CD14-positive monocyte (primary cell): Measurements from ENCODE around the gene ECE2. TPM values are rescaled to one million over a fixed set of nuclear protein-coding genes. Genes with fewer than 3 reads are reported as not detected.

ENCODE experiments used
- DNase-seq, 3 donors: peaks; one replicate each; pipeline ENCODE4 v3.0.0-alpha.2; 2011 to 2022
- H2AFZ ChIP-seq: 2 replicates; pipeline ENCODE4 v1.6.0; 2012; ENCODE audit warnings: mild to moderate bottlenecking, low read depth, low read length, inconsistent platforms; ENCODE audit not compliant: insufficient read depth, poor library complexity, severe bottlenecking
- H3K27ac ChIP-seq, 2 donors: 1 replicate in 1 of 2; 2 replicates in 1 of 2; pipeline ENCODE4 v1.5.1; 2012 to 2013; ENCODE audit warnings: low read length in 2 of 2, control low read depth in 1 of 2, inconsistent platforms in 1 of 2, low read depth in 1 of 2, mild to moderate bottlenecking in 1 of 2
- H3K27me3 ChIP-seq, 2 donors: one replicate each; pipeline versions ENCODE4 v1.6.0 to v1.6.1; 2011 to 2013; ENCODE audit warnings: low read length in 2 of 2; ENCODE audit not compliant: control insufficient read depth in 2 of 2, insufficient read depth in 2 of 2
- H3K36me3 ChIP-seq, 2 donors: replicated peaks in 1 of 2; 1 replicate in 1 of 2; 2 replicates in 1 of 2; pipeline versions ENCODE4 v1.5.1 to v1.6.1; 2012 to 2013; ENCODE audit warnings: low read length in 2 of 2, control low read depth in 1 of 2, inconsistent platforms in 1 of 2, mild to moderate bottlenecking in 1 of 2; ENCODE audit not compliant: insufficient read depth in 2 of 2, control insufficient read depth in 1 of 2
- H3K4me1 ChIP-seq, 2 donors: 1 replicate in 1 of 2; 2 replicates in 1 of 2; pipeline versions ENCODE4 v1.5.1 to v1.6.1; 2012 to 2013; ENCODE audit warnings: low read length in 2 of 2, control low read depth in 1 of 2, inconsistent platforms in 1 of 2, mild to moderate bottlenecking in 1 of 2, moderate library complexity in 1 of 2; ENCODE audit not compliant: insufficient read depth in 2 of 2, control insufficient read depth in 1 of 2
- H3K4me2 ChIP-seq: replicated peaks from 2 replicates; pipeline ENCODE3; 2012; ENCODE audit warnings: low read length, moderate library complexity, mild to moderate bottlenecking; ENCODE audit not compliant: poor library complexity, severe bottlenecking; ENCODE audit errors: extremely low read depth
- H3K4me3 ChIP-seq, 3 experiments: fragments of 200-600 bp in 1 of 3; sonication (generic) in 1 of 3; replicated peaks in 1 of 3; 1 replicate in 2 of 3; 2 replicates in 1 of 3; pipeline ENCODE4 v1.5.1; 2011 to 2013; ENCODE audit warnings: low read length in 3 of 3, mild to moderate bottlenecking in 3 of 3, control low read depth in 2 of 3, low read depth in 2 of 3, inconsistent platforms in 1 of 3, moderate library complexity in 1 of 3
- H3K79me2 ChIP-seq: 2 replicates; pipeline ENCODE4 v1.6.0; 2012; ENCODE audit warnings: mild to moderate bottlenecking, control low read depth, inconsistent platforms, low read length, moderate library complexity; ENCODE audit not compliant: insufficient read depth
- H3K9ac ChIP-seq: 2 replicates; pipeline ENCODE4 v1.6.0; 2017; ENCODE audit warnings: low read length, mild to moderate bottlenecking; ENCODE audit not compliant: insufficient read depth, poor library complexity, severe bottlenecking
- H3K9me3 ChIP-seq, 2 donors: replicated peaks in 1 of 2; 1 replicate in 1 of 2; 2 replicates in 1 of 2; pipeline versions ENCODE4 v1.5.1 to v1.6.1; 2012 to 2013; ENCODE audit warnings: low read length in 2 of 2, control low read depth in 1 of 2; ENCODE audit not compliant: control insufficient read depth in 1 of 2, insufficient read depth in 1 of 2
- H4K20me1 ChIP-seq: 2 replicates; pipeline ENCODE4 v1.6.0; 2012; ENCODE audit warnings: mild to moderate bottlenecking, low read length, control low read depth, moderate library complexity; ENCODE audit not compliant: insufficient read depth
- H3K27ac Mint-ChIP-seq, 7 donors: one replicate each; pipeline ENCODE4 v1.8.0; 2020; ENCODE audit warnings: mild to moderate bottlenecking in 7 of 7, mixed read lengths in 7 of 7, moderate library complexity in 6 of 7, inconsistent platforms in 2 of 7
- H3K27me3 Mint-ChIP-seq, 3 donors: one replicate each; pipeline ENCODE4 v1.8.0; 2021 to 2022; ENCODE audit warnings: low read depth in 3 of 3, mild to moderate bottlenecking in 3 of 3, mixed read lengths in 3 of 3, moderate library complexity in 3 of 3, inconsistent platforms in 1 of 3
- H3K36me3 Mint-ChIP-seq, 2 donors: one replicate each; pipeline ENCODE4 v1.8.0; 2020; ENCODE audit warnings: mixed read lengths in 2 of 2, inconsistent platforms in 1 of 2, mild to moderate bottlenecking in 1 of 2
- H3K4me1 Mint-ChIP-seq: one replicate; pipeline ENCODE4 v1.8.0; 2020; ENCODE audit warnings: mild to moderate bottlenecking, mixed read lengths
- H3K4me3 Mint-ChIP-seq, 2 donors: one replicate each; pipeline ENCODE4 v1.8.0; 2020; ENCODE audit warnings: mild to moderate bottlenecking in 2 of 2, mixed read lengths in 2 of 2, moderate library complexity in 1 of 2
- H3K9me3 Mint-ChIP-seq, 7 donors: one replicate each; pipeline ENCODE4 v1.8.0; 2020 to 2022; ENCODE audit warnings: mixed read lengths in 7 of 7, mild to moderate bottlenecking in 6 of 7, moderate library complexity in 6 of 7, inconsistent platforms in 2 of 7
- WGBS: methylation state at CpG from one replicate; pipeline ENCODE4 v1.1.5; 2013; ENCODE audit warnings: missing lambda C conversion rate; ENCODE audit not compliant: insufficient coverage; 5-methylcytosine and 5-hydroxymethylcytosine counted together
- intact Hi-C, 2 donors: fragments of 100-400 bp; cut with micrococcal nuclease; formaldehyde crosslinking; loops; one replicate each; pipeline versions ENCODE4 v1.15.0 to v1.15.1; 2023
- polyA plus RNA-seq, 3 donors: library from polyadenylated mRNA; depleted of rRNA in 1 of 3; unstranded in 2 of 3; stranded (reverse) in 1 of 3; fragments of 300-500 nt in 2 of 3; fragments of >200 nt in 1 of 3; fragmentation: Illumina TruSeq in 2 of 3; gene quantifications; 1 replicate in 2 of 3; 2 replicates in 1 of 3; pipeline ENCODE4 v1.2.3, GENCODE V29; 2012 to 2021
- TF ChIP-seq, protein P1 (sequence below): fragments of 200-600 bp; IDR thresholded peaks from one replicate; pipeline ENCODE4 v1.8.0; 2022; ENCODE audit warnings: antibody characterized with exemption, mild to moderate bottlenecking

Gene ECE2
- polyA plus RNA-seq, 3 donors: not detected

DNA sequence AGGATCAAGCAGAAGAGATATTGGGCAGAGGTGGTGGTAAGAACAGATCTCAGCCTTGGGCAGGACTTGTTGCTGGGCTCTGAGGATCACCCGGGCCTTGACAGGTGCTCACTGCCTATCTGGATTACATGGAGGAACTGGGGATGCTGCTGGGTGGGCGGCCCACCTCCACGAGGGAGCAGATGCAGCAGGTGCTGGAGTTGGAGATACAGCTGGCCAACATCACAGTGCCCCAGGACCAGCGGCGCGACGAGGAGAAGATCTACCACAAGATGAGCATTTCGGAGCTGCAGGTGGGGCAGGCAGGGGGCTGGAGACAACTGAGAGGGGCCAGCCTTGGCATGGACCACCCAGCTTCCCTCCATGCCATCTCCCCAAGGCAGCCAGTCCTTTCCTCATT is 7.9 kb downstream of the ECE2 start:
- Histone ChIP-seq H3K4me3 (no peak overlapping the region), H3K79me2 (no peaks in the 10 kb centered on the region), H3K27ac (no peak overlapping the region), H3K4me2 (no peak overlapping the region), H2AFZ (no peak overlapping the region), H4K20me1 (no peaks in the 10 kb centered on the region), H3K9ac (no peak overlapping the region), H3K27me3 (peaks cover 0 to 6% of the 10 kb centered on the region in 2 donors), H3K4me1 (peaks cover 10 to 12% of the 10 kb centered on the region in 2 donors), H3K36me3 (no peaks in the 10 kb centered on the region), H3K9me3 (no peaks in the 10 kb centered on the region)
- Mint-ChIP-seq H3K4me1 (peaks cover 16% of the 10 kb centered on the region), H3K9me3 (no peaks in the 10 kb centered on the region), H3K27ac (no peak overlapping the region), H3K27me3 (peaks cover 13 to 41% (median 33%) of the 10 kb centered on the region in 3 donors), H3K4me3 (no peak overlapping the region), H3K36me3 (no peaks in the 10 kb centered on the region)
- intact Hi-C loops: loop anchor here (10.0 kb wide), 1 partner anchor 389 kb away; no protein-coding TSS in a partner anchor
- TF ChIP-seq, protein P1, sequence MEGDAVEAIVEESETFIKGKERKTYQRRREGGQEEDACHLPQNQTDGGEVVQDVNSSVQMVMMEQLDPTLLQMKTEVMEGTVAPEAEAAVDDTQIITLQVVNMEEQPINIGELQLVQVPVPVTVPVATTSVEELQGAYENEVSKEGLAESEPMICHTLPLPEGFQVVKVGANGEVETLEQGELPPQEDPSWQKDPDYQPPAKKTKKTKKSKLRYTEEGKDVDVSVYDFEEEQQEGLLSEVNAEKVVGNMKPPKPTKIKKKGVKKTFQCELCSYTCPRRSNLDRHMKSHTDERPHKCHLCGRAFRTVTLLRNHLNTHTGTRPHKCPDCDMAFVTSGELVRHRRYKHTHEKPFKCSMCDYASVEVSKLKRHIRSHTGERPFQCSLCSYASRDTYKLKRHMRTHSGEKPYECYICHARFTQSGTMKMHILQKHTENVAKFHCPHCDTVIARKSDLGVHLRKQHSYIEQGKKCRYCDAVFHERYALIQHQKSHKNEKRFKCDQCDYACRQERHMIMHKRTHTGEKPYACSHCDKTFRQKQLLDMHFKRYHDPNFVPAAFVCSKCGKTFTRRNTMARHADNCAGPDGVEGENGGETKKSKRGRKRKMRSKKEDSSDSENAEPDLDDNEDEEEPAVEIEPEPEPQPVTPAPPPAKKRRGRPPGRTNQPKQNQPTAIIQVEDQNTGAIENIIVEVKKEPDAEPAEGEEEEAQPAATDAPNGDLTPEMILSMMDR: no peak
- WGBS: 86% methylated on average over 8 of the region's 8 CpGs
- no peak for DNase-seq

DNA sequence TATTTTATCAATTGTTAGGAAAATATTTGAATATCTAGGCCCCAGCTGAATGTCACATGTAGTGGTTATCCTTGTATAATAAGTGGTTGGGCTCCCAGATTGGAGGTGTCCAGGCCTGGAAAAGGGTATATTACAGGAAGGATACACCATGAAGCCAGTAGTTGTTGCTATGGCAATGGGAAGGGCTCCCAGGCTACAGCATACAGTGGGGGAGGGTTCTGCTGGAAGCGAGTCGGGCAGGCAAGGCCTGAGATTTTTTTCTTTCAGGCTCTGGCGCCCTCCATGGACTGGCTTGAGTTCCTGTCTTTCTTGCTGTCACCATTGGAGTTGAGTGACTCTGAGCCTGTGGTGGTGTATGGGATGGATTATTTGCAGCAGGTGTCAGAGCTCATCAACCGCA is 8.9 kb downstream of the ECE2 start:
- no peaks in the 10 kb centered on the region for H3K79me2 ChIP-seq
- H3K4me1 ChIP-seq: peaks cover 10 to 12% of the 10 kb centered on the region in 2 donors
- no peak overlapping the region for H3K27ac ChIP-seq
- no peak overlapping the region for H3K4me2 ChIP-seq
- Mint-ChIP-seq H3K4me3 (peak overlapping the region in 1 of 2 donors; percentile 42), H3K27ac (peak overlapping the region in 3 of 7 donors; percentile 25 to 42 (median 31)), H3K27me3 (peaks cover 10 to 37% (median 33%) of the 10 kb centered on the region in 3 donors), H3K36me3 (no peaks in the 10 kb centered on the region), H3K9me3 (no peaks in the 10 kb centered on the region), H3K4me1 (peaks cover 20% of the 10 kb centered on the region)
- no peak overlapping the region for H2AFZ ChIP-seq
- H3K9ac ChIP-seq: no peak overlapping the region
- no peaks in the 10 kb centered on the region for H3K9me3 ChIP-seq
- intact Hi-C loops: loop anchor here (10.0 kb wide), 1 partner anchor 390 kb away; no protein-coding TSS in a partner anchor
- no peaks in the 10 kb centered on the region for H3K36me3 ChIP-seq
- WGBS: 8% methylated on average over 2 of the region's 4 CpGs
- H4K20me1 ChIP-seq: no peaks in the 10 kb centered on the region
- TF ChIP-seq, protein P1: peak; percentile 19
- H3K4me3 ChIP-seq: no peak overlapping the region
- peaks cover 0 to 3% of the 10 kb centered on the region in 2 donors for H3K27me3 ChIP-seq
- no peak for DNase-seq
